NB4 (cell line): ENCODE results near the gene MCAT.

Source experiments
- DNase-seq: peaks from one replicate; pipeline ENCODE4 v3.0.0; 2010; ENCODE audit warnings: low read depth
- H3K4me3 ChIP-seq: one replicate; pipeline ENCODE4 v1.5.1; 2011; ENCODE audit warnings: mild to moderate bottlenecking, low read depth, low read length, moderate library complexity
- MYC ChIP-seq: IDR thresholded peaks from 2 replicates; pipeline ENCODE4 v1.6.1; 2011; ENCODE audit warnings: low read depth, low read length
- POLR2A ChIP-seq: IDR thresholded peaks from 2 replicates; pipeline ENCODE4 v1.6.1; 2011; ENCODE audit warnings: mild to moderate bottlenecking; ENCODE audit not compliant: insufficient read length; ENCODE audit errors: extremely low read depth
- TF ChIP-seq, protein P1 (sequence below): IDR thresholded peaks from one replicate; pipeline ENCODE4 v1.5.1; 2012; ENCODE audit warnings: low read depth, low read length
- TF ChIP-seq, protein P2 (sequence below): IDR thresholded peaks from 2 replicates; pipeline ENCODE4 v1.6.1; 2011; ENCODE audit warnings: low read depth, low read length

The MCAT gene

DNA sequence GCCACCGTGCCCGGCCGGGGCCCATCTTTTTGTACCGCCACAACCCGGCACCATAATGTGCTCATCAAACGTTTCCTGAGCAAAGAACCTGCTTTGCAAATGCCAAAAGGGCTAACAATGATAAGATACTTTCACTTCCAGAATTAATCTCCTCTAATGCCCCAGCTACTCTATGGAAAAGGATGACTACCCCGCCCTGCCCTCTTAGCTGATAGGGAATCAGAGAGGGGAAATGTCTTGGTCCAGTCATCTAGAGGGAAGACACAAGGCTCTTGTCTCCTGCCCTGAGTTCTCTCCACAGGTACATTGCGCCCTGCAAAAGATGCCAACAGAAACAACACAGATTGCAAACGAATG is 54.6 kb downstream of the MCAT start:
- no peak for DNase-seq
- TF ChIP-seq, protein P1, sequence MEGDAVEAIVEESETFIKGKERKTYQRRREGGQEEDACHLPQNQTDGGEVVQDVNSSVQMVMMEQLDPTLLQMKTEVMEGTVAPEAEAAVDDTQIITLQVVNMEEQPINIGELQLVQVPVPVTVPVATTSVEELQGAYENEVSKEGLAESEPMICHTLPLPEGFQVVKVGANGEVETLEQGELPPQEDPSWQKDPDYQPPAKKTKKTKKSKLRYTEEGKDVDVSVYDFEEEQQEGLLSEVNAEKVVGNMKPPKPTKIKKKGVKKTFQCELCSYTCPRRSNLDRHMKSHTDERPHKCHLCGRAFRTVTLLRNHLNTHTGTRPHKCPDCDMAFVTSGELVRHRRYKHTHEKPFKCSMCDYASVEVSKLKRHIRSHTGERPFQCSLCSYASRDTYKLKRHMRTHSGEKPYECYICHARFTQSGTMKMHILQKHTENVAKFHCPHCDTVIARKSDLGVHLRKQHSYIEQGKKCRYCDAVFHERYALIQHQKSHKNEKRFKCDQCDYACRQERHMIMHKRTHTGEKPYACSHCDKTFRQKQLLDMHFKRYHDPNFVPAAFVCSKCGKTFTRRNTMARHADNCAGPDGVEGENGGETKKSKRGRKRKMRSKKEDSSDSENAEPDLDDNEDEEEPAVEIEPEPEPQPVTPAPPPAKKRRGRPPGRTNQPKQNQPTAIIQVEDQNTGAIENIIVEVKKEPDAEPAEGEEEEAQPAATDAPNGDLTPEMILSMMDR, result no peak
- TF ChIP-seq, protein P2, sequence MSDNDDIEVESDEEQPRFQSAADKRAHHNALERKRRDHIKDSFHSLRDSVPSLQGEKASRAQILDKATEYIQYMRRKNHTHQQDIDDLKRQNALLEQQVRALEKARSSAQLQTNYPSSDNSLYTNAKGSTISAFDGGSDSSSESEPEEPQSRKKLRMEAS, result no peak

DNA sequence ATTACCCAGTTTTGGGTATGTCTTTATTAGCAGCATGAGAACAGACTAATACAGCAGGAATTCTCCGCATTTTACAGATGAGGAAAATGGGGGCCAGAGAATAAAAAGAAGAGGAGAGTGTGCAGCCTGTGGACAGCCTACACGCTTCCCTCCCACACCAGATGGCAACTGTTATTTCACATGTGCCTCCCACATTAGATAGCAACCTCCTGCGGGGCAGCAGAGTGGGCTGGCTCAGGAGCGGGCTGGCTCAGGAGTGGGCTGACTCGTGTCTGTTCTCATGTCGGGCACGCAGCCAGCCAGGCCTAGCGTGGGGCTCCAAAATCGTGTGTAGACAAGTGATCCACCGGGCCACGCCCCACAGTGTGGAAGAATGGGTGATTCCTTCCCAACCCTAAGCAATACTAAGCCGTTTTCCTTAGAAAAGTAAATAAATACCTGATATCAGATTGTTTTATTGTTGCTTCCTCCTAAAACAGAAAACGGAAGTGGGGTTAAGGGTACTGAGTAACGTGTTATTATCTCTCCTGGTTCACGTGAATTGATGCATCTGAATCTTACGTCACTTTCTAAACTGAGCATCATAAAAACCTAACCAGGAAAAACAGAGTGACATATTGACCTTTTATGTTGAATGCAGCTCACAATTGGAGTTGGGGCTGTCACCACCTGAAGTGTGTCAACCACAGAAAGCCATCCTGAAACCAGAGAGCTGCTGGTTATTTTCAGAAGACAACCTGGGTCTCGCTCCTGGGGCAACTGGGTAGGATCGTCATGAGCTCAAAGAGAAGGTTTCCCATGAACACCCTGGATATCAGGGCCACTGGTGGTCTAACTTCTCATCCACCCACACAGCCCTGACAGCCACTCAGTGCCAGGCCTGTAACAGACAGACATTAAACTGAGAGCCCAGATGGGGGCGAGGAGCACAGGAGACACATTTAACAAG is 57.3 kb downstream of the MCAT start:
- DNase-seq, result no peak
- no peak overlapping the region for H3K4me3 ChIP-seq
- TF ChIP-seq MYC (no peak), POLR2A (no peak)
- TF ChIP-seq, protein P2, result no peak
- TF ChIP-seq, protein P1, result no peak

More for the DNA sequence above, 54.6 kb downstream of the MCAT start:
- peak overlapping the region; percentile 75 for H3K4me3 ChIP-seq
